ENCODE data around the gene CELA2A. TPM values are rescaled to one million over a fixed set of nuclear protein-coding genes. Genes with fewer than 3 reads are reported as not detected.

CELA2A gene
- total and polyA plus RNA-seq, 9 of the 15 experiments (the other 6 are each of a cell fraction or from before 2014, with no cell fraction given) = 0.62 TPM; not detected in 8

DNA sequence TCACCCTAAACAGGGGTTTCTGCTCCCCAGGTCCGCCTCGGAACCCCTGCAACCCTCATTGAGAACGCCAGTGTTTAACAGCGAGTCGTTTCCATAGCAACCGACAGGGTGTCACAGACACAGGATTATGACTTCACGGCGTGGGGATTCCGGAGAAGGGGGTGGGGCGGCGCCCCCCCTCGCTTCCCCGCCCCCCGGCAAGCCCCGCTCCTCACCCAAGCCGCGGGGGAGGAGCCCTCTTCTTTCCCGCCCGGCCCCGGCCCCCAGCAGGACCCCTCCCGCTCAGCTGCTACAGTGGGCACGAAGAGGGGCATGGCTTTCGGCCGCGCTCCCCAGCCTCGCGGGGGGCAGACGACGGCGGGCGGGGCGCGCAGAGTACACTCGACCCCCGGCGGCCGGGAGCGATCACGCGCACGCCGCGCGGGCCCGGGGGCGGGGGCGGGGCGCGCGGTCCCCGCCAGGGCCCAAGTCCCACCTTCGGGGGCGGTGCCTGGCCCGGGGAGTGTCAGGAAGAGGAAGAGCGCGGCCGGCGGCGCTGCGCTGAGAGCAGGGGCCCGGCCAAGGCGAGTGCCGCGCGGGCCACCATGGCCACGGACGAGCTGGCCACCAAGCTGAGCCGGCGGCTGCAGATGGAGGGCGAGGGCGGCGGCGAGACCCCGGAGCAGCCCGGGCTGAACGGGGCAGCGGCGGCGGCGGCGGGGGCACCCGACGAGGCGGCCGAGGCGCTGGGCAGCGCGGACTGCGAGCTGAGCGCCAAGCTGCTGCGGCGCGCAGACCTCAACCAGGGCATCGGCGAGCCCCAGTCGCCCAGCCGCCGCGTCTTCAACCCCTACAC lies 46.9 kb upstream of the CELA2A start, which contains the start of gene EFHD2 (continued):
- TF ChIP-seq MTF1 (CRISPR knock-in tag; IDR thresholded peaks at IDR 0.05; ENCODE audit: borderline replicate concordance) (no peak), KLF6 (CRISPR knock-in tag; IDR thresholded peaks at IDR 0.05; ENCODE audit: borderline replicate concordance) (no peak), NR4A1 (CRISPR knock-in tag; IDR thresholded peaks at IDR 0.05) (no peak), NR4A1 (tag; IDR thresholded peaks at IDR 0.05) (0 out of 2 replicates have a peak, but pooled peaks have one; percentile 61), ZBTB7A (IDR thresholded peaks at IDR 0.05; ENCODE audit: borderline replicate concordance, control insufficient read depth, low read depth, low read length) (peak; percentile 91), PML (IDR thresholded peaks at IDR 0.05; ENCODE audit: low read length) (no peak), SMARCA4 (IDR thresholded peaks at IDR 0.05) (no peak), BMI1 (IDR thresholded peaks at IDR 0.05; ENCODE audit: low read length) (peak; percentile 84), HOXB6 (CRISPR knock-in tag; IDR thresholded peaks at IDR 0.05; ENCODE audit: borderline replicate concordance) (no peak), RFX1 (IDR thresholded peaks at IDR 0.05) (peak; percentile 99), SMC3 (conservative IDR thresholded peaks at IDR 0.05; ENCODE audit: insufficient read depth, low read depth, low read length) (no peak), TCF15 (CRISPR knock-in tag; IDR thresholded peaks at IDR 0.05) (no peak), ZNF311 (CRISPR knock-in tag; IDR thresholded peaks at IDR 0.05) (no peak), ETS1 (conservative IDR thresholded peaks at IDR 0.05; ENCODE audit: control insufficient read depth, low read depth, low read length) (0 out of 2 replicates have a peak, but pooled peaks have one; percentile 11), YY1 (IDR thresholded peaks at IDR 0.05; ENCODE audit: borderline replicate concordance in 1 of 3, control insufficient read depth in 1 of 3, extremely low read depth in 1 of 3, insufficient read depth in 3 of 3, insufficient read length in 1 of 3, insufficient replicate concordance in 2 of 3, low read depth in 1 of 3, low read length in 2 of 3) (peak in 2 of 3 experiments; percentile 70 to 81), CHD1 (IDR thresholded peaks at IDR 0.05; ENCODE audit: low read length) (peak; percentile 67), CREB1 (IDR thresholded peaks at IDR 0.05) (peak; percentile 69), CREB1 (CRISPR knock-in tag; IDR thresholded peaks at IDR 0.05) (0 out of 2 replicates have a peak, but pooled peaks have one; percentile 30)
- TF ChIP-seq, protein P1, sequence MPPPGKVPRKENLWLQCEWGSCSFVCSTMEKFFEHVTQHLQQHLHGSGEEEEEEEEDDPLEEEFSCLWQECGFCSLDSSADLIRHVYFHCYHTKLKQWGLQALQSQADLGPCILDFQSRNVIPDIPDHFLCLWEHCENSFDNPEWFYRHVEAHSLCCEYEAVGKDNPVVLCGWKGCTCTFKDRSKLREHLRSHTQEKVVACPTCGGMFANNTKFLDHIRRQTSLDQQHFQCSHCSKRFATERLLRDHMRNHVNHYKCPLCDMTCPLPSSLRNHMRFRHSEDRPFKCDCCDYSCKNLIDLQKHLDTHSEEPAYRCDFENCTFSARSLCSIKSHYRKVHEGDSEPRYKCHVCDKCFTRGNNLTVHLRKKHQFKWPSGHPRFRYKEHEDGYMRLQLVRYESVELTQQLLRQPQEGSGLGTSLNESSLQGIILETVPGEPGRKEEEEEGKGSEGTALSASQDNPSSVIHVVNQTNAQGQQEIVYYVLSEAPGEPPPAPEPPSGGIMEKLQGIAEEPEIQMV (tag; conservative IDR thresholded peaks at IDR 0.05; ENCODE audit: low read depth) = no peak
- TF ChIP-seq, protein P2, sequence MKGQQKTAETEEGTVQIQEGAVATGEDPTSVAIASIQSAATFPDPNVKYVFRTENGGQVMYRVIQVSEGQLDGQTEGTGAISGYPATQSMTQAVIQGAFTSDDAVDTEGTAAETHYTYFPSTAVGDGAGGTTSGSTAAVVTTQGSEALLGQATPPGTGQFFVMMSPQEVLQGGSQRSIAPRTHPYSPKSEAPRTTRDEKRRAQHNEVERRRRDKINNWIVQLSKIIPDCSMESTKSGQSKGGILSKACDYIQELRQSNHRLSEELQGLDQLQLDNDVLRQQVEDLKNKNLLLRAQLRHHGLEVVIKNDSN (CRISPR knock-in tag; IDR thresholded peaks at IDR 0.05) = no peak
- TF ChIP-seq, protein P3, sequence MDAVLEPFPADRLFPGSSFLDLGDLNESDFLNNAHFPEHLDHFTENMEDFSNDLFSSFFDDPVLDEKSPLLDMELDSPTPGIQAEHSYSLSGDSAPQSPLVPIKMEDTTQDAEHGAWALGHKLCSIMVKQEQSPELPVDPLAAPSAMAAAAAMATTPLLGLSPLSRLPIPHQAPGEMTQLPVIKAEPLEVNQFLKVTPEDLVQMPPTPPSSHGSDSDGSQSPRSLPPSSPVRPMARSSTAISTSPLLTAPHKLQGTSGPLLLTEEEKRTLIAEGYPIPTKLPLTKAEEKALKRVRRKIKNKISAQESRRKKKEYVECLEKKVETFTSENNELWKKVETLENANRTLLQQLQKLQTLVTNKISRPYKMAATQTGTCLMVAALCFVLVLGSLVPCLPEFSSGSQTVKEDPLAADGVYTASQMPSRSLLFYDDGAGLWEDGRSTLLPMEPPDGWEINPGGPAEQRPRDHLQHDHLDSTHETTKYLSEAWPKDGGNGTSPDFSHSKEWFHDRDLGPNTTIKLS (IDR thresholded peaks at IDR 0.05; ENCODE audit: borderline replicate concordance, low read depth) = peak; percentile 42

All from K562 (cell line).